ENCODE measurements around the gene MLYCD. TPM values are rescaled to one million over a fixed set of nuclear protein-coding genes. Genes with fewer than 3 reads are reported as not detected.

Gene MLYCD
- total RNA-seq, 1 experiment from 2014 or later = 2.0 TPM

DNA sequence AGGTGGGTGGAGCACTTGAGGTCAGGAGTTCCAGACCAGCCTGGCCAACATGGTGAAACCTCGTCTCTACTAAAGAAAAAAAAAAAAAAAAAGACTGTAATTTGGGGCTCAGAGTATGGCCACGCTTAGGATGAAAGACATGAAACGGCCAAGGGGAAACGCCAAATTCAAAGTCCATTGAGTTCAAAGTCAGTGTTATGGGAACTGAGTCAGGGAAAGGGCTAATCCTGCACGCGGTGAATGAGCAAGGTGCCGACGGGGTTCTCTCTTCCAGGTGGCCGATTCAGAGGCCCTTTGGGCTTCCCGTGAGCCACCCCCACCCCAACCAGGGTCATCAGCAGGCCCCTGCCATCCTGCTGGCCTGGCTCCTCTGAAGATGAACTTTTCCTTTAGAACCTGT lies 46.7 kb downstream of the MLYCD start:
- no peaks in the 10 kb centered on the region for H3K36me3 ChIP-seq (ENCODE audit: insufficient read depth, low read length, poor library complexity, severe bottlenecking)
- BruUV-seq (replicated peaks) = no TSS peak
- ChIA-PET POLR2A (ENCODE audit: low non-redundant PET) (no interaction called here), CTCF (no interaction called here)
- H3K4me3 ChIP-seq (ENCODE audit: low read depth, low read length, poor library complexity, severe bottlenecking) = no peak overlapping the region
- no peaks in the 10 kb centered on the region for H3K4me1 ChIP-seq (ENCODE audit: insufficient read depth, low read length, poor library complexity, severe bottlenecking)
- intact Hi-C loops (cut with micrococcal nuclease; ENCODE audit: unreplicated experiment) = no loop called here
- TF ChIP-seq, protein P1, sequence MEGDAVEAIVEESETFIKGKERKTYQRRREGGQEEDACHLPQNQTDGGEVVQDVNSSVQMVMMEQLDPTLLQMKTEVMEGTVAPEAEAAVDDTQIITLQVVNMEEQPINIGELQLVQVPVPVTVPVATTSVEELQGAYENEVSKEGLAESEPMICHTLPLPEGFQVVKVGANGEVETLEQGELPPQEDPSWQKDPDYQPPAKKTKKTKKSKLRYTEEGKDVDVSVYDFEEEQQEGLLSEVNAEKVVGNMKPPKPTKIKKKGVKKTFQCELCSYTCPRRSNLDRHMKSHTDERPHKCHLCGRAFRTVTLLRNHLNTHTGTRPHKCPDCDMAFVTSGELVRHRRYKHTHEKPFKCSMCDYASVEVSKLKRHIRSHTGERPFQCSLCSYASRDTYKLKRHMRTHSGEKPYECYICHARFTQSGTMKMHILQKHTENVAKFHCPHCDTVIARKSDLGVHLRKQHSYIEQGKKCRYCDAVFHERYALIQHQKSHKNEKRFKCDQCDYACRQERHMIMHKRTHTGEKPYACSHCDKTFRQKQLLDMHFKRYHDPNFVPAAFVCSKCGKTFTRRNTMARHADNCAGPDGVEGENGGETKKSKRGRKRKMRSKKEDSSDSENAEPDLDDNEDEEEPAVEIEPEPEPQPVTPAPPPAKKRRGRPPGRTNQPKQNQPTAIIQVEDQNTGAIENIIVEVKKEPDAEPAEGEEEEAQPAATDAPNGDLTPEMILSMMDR (conservative IDR thresholded peaks at IDR 0.05; ENCODE audit: low read depth, low read length) = no peak
- TF ChIP-seq EZH2 (IDR thresholded peaks at IDR 0.05; ENCODE audit: borderline replicate concordance, low read depth, low read length, poor library complexity, severe bottlenecking) = no peak
- no peaks in the 10 kb centered on the region for H3K9me3 ChIP-seq (ENCODE audit: low read depth, low read length, poor library complexity, severe bottlenecking)
- H3K27me3 ChIP-seq (replicated peaks; ENCODE audit: insufficient read depth, low read depth, low read length, poor library complexity) = no peaks in the 10 kb centered on the region
- no peak overlapping the region for H3K27ac ChIP-seq (ENCODE audit: low read depth, low read length, poor library complexity, severe bottlenecking)
- DNase-seq (ENCODE audit: low spot score) = no peak

DNA sequence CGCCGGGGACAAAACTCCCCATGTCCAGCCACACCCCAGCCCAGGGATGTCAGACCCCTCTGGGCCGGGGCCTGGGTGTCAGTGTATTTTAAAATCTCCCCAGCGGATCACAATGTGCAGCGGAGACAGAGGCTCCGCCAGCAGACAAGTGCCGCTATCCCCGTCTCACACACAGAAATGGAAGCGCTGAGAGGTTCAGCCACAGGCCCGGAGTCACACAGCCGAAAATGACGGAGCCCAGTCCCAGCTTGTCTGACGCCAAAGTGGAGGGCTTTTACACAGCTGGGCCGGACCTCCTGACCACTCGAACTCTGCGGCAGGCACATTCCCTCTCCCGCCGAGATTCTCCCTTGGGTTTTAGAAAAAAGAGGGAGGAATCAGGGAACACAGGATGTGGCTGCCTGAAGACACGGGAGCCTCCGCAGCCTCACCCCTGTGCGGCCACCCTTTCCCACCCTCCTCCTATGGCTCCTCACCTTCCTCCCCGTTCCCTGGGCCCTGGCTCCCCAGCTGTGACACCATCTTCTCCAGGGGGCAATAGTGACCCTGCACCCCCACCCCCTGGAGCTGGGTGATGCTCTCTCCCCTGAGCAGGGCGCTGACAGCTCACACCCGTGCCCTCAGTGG lies 47.4 kb downstream of the MLYCD start:
- no peak for TF ChIP-seq EZH2 (IDR thresholded peaks at IDR 0.05; ENCODE audit: borderline replicate concordance, low read depth, low read length, poor library complexity, severe bottlenecking)
- TF ChIP-seq, protein P1 (conservative IDR thresholded peaks at IDR 0.05; ENCODE audit: low read depth, low read length) = no peak
- H3K4me1 ChIP-seq (ENCODE audit: insufficient read depth, low read length, poor library complexity, severe bottlenecking) = no peaks in the 10 kb centered on the region
- H3K36me3 ChIP-seq (ENCODE audit: insufficient read depth, low read length, poor library complexity, severe bottlenecking) = no peaks in the 10 kb centered on the region
- no peak overlapping the region for H3K4me3 ChIP-seq (ENCODE audit: low read depth, low read length, poor library complexity, severe bottlenecking)
- intact Hi-C loops (cut with micrococcal nuclease; ENCODE audit: unreplicated experiment) = no loop called here
- no peaks in the 10 kb centered on the region for H3K27me3 ChIP-seq (replicated peaks; ENCODE audit: insufficient read depth, low read depth, low read length, poor library complexity)
- DNase-seq (ENCODE audit: low spot score) = no peak
- BruUV-seq (replicated peaks) = no TSS peak
- no peak overlapping the region for H3K27ac ChIP-seq (ENCODE audit: low read depth, low read length, poor library complexity, severe bottlenecking)
- CTCF ChIA-PET = no interaction called here
- no peaks in the 10 kb centered on the region for H3K9me3 ChIP-seq (ENCODE audit: low read depth, low read length, poor library complexity, severe bottlenecking)
- POLR2A ChIA-PET (ENCODE audit: low non-redundant PET) = no interaction called here

DNA sequence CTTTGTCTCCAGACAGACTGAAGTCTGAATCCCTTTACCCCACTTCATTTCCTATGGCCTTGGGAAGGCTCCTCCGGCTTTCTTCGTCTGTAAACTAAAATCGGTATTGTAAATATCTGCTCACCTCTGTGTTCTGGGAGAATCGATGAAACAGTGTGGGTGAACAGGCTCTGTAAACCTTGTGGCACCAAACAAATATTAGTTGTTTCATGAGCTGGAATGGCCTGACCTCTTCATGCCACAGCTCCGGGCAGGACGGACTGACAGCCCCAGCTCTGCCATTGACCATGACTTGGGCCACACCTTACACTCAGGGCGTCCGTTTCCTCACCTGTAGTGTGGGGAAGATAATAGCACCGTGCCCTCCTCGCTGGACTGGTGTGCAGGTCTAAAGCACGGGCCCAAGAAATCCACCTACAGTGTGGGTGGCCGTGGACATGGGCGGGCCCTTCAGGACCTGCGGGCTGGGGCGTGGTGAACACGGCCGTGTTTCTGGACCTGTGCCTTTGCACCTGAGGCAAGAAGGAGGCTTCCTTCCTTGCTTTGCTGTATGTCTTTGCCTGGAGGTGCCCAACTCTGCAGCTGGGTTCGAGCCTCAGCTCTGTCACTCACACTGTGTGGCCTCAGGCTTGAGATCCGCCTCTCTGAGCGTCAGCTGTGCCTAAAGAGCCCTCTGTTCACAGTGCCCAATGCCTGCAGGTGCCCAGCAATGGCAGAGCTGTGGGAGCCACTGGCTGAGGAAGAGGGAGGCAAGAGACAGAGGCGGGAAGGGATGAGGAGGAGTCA lies 48.1 kb downstream of the MLYCD start:
- CTCF ChIA-PET = no interaction called here

More for the DNA sequence above, 48.1 kb downstream of the MLYCD start:
- POLR2A ChIA-PET (ENCODE audit: low non-redundant PET) = no interaction called here
- intact Hi-C loops (cut with micrococcal nuclease; ENCODE audit: unreplicated experiment) = no loop called here
- no TSS peak for BruUV-seq (replicated peaks)
- no peak for DNase-seq (ENCODE audit: low spot score)
- H3K4me3 ChIP-seq (ENCODE audit: low read depth, low read length, poor library complexity, severe bottlenecking) = no peak overlapping the region
- no peak for TF ChIP-seq EZH2 (IDR thresholded peaks at IDR 0.05; ENCODE audit: borderline replicate concordance, low read depth, low read length, poor library complexity, severe bottlenecking)
- TF ChIP-seq, protein P1 (conservative IDR thresholded peaks at IDR 0.05; ENCODE audit: low read depth, low read length) = no peak
- H3K27me3 ChIP-seq (replicated peaks; ENCODE audit: insufficient read depth, low read depth, low read length, poor library complexity) = no peaks in the 10 kb centered on the region
- H3K4me1 ChIP-seq (ENCODE audit: insufficient read depth, low read length, poor library complexity, severe bottlenecking) = no peaks in the 10 kb centered on the region
- H3K9me3 ChIP-seq (ENCODE audit: low read depth, low read length, poor library complexity, severe bottlenecking) = no peaks in the 10 kb centered on the region
- H3K36me3 ChIP-seq (ENCODE audit: insufficient read depth, low read length, poor library complexity, severe bottlenecking) = no peaks in the 10 kb centered on the region
- no peak overlapping the region for H3K27ac ChIP-seq (ENCODE audit: low read depth, low read length, poor library complexity, severe bottlenecking)

Measured in A673 (cell line).